ENCODE measurements around the gene UROC1. TPM values are rescaled to one million over a fixed set of nuclear protein-coding genes. Genes with fewer than 3 reads are reported as not detected.

UROC1 gene
- total RNA-seq, 4 donors from 2014 or later: not detected

DNA sequence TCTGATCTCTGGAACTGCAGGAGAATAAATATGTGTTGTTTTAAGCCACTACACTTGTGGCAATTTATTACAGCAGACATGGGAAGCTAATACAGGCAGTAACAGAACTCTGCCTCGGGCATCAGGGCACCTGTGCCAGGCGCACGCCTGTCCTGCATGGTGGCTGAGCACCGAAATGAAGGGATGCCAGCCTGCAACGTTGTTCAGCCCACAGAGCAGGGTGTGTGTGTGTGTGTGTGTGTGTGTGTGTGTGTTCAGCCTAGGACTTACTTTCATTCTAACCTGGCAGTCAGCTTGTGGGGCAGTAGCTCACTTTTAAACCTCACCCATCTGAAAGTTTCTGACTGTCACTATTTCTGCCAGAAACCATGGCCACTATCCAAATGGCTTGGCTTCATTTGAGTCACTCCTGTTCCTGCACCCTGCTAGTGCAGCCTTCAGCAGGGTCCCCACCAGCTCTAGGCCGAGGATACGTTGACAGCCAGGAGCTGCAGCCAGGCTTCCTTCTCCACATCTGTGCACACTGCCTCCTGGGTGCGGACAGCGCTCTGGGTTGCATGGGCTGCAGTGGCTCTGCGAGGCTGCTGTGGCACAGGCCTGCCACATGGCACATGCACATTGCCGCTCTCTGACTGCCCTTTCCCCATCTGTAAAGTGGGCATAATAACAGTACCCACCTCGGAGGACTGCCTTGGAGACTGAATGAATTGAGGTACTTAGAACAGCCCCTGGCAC, 4.5 kb downstream of the UROC1 start:
- 44 to 45% methylated on average over 5 to 7 of the region's 12 CpGs for WGBS, 2 donors
- intact Hi-C loops (cut with DNase I): no loop called here
- Histone ChIP-seq H3K4me1 (peaks cover 0 to 29% (median 3%) of the 10 kb centered on the region in 3 donors), H3K27me3 (peaks cover 0 to 11% (median 0%) of the 10 kb centered on the region in 4 donors), H3K36me3 (no peaks in the 10 kb centered on the region), H3K27ac (no peak overlapping the region), H3K4me3 (no peak overlapping the region), H3K9me3 (no peaks in the 10 kb centered on the region)
- DNase-seq: no peak
- TF ChIP-seq, protein P1, sequence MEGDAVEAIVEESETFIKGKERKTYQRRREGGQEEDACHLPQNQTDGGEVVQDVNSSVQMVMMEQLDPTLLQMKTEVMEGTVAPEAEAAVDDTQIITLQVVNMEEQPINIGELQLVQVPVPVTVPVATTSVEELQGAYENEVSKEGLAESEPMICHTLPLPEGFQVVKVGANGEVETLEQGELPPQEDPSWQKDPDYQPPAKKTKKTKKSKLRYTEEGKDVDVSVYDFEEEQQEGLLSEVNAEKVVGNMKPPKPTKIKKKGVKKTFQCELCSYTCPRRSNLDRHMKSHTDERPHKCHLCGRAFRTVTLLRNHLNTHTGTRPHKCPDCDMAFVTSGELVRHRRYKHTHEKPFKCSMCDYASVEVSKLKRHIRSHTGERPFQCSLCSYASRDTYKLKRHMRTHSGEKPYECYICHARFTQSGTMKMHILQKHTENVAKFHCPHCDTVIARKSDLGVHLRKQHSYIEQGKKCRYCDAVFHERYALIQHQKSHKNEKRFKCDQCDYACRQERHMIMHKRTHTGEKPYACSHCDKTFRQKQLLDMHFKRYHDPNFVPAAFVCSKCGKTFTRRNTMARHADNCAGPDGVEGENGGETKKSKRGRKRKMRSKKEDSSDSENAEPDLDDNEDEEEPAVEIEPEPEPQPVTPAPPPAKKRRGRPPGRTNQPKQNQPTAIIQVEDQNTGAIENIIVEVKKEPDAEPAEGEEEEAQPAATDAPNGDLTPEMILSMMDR (IDR thresholded peaks at IDR 0.05): no peak
- no peak for TF ChIP-seq POLR2A (IDR thresholded peaks at IDR 0.05)

GRCh38 chr3:126512026-126512425, 5.5 kb downstream of the UROC1 start:
- no peak for TF ChIP-seq POLR2A (IDR thresholded peaks at IDR 0.05)
- TF ChIP-seq, protein P1 (IDR thresholded peaks at IDR 0.05): no peak
- peaks cover 0 to under 1% (median 0%) of the 10 kb centered on the region in 4 donors for H3K27me3 ChIP-seq
- DNase-seq: no peak
- H3K4me3 ChIP-seq: no peak overlapping the region
- intact Hi-C loops (cut with DNase I): no loop called here
- H3K36me3 ChIP-seq: no peaks in the 10 kb centered on the region
- no peak overlapping the region for H3K27ac ChIP-seq
- H3K9me3 ChIP-seq: no peaks in the 10 kb centered on the region
- 0 to 64% methylated on average over 2 to 3 of the region's 7 CpGs for WGBS, 2 donors
- peaks cover 0 to 29% (median 3%) of the 10 kb centered on the region in 3 donors for H3K4me1 ChIP-seq

DNA sequence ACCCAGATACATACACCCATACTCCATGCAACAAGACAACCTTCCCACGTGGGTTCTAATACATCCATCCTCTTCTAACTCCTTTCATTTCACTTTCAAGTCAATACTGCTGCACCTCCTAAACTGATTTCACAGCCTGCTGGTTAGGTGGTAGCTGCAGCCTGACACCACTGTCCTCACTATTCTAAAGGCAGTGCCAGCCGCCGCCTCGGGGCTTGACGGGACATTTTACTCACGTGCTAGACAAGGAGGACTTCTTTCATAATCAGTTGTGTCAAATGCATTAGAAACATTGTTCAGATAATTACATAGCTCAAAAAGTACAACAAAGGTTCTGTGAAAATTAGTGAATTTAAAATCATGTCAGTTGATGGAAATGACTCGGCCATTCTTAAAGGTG, 6.3 kb downstream of the UROC1 start:
- no peak for DNase-seq
- no peak overlapping the region for H3K27ac ChIP-seq
- peaks cover 0 to 29% (median 3%) of the 10 kb centered on the region in 3 donors for H3K4me1 ChIP-seq
- no peaks in the 10 kb centered on the region for H3K36me3 ChIP-seq
- no peaks in the 10 kb centered on the region for H3K27me3 ChIP-seq
- intact Hi-C loops (cut with DNase I): no loop called here
- no peaks in the 10 kb centered on the region for H3K9me3 ChIP-seq
- TF ChIP-seq, protein P1 (IDR thresholded peaks at IDR 0.05): no peak
- no peak for TF ChIP-seq POLR2A (IDR thresholded peaks at IDR 0.05)
- H3K4me3 ChIP-seq: no peak overlapping the region
- 66 to 69% methylated on average over 7 of the region's 7 CpGs for WGBS, 2 donors

DNA sequence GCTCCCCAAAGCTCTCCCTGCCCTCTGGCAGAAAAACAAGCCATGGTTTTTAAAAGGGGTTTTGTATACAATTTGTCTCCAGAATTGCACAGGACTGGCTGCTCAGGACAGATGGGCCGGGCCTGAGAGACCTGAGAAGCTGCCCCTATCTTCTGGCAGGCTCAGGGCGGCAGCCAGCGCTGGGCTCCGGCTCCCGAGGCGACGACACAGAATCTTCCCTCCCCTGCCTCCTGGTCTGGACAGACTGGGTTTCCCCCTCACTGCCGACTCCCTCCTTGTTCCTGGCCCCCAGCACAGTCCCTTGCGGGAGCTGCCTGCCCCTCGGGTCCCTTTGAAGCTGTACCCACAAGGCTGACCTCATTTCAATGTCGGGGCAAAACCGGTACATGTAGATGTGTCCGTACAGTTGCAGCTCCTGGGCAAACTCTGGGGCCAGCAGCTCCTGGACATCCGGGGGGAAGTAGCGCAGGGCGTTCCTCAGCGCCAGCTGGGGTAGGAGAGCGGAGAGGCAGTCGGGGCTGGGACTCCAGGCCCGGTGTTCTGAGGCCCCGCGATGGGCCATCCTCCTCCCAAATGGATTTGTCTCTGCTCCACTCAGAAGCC, 7.2 kb downstream of the UROC1 start:
- no peaks in the 10 kb centered on the region for H3K9me3 ChIP-seq
- H3K27ac ChIP-seq: no peak overlapping the region
- no peak overlapping the region for H3K4me3 ChIP-seq
- DNase-seq: no peak
- peaks cover 0 to 29% (median 3%) of the 10 kb centered on the region in 3 donors for H3K4me1 ChIP-seq
- TF ChIP-seq POLR2A (IDR thresholded peaks at IDR 0.05): no peak
- TF ChIP-seq, protein P1 (IDR thresholded peaks at IDR 0.05): no peak
- intact Hi-C loops (cut with DNase I): no loop called here
- no peaks in the 10 kb centered on the region for H3K36me3 ChIP-seq
- WGBS, 2 donors: 61 to 75% methylated on average over 5 to 9 of the region's 22 CpGs
- peaks cover 0 to 7% (median 0%) of the 10 kb centered on the region in 4 donors for H3K27me3 ChIP-seq

- TF ChIP-seq, protein P1 (IDR thresholded peaks at IDR 0.05): no peak
- TF ChIP-seq POLR2A (IDR thresholded peaks at IDR 0.05): no peak
- 12 to 32% methylated on average over 5 to 8 of the region's 18 CpGs for WGBS, 2 donors
- Histone ChIP-seq H3K27ac (no peak overlapping the region), H3K27me3 (peaks cover 0 to 13% (median 0%) of the 10 kb centered on the region in 4 donors), H3K4me3 (no peak overlapping the region), H3K36me3 (no peaks in the 10 kb centered on the region), H3K4me1 (peaks cover 0 to 29% (median 3%) of the 10 kb centered on the region in 3 donors), H3K9me3 (no peaks in the 10 kb centered on the region)
- no peak for DNase-seq
- intact Hi-C loops (cut with DNase I): no loop called here
Observed at GRCh38 chr3:126509597-126510307, 7.8 kb downstream of the UROC1 start.
